ENCODE data around the gene ORM2.

Gene ORM2

GRCh38 chr9:114372921-114373448 is 43.3 kb downstream of the ORM2 start:
- H3K4me3 ChIP-seq (ENCODE audit: control insufficient read depth, low read depth, low read length), result no peak overlapping the region
- no peak for TF ChIP-seq CTCF (conservative IDR thresholded peaks at IDR 0.05; ENCODE audit: control insufficient read depth, insufficient read depth, low read depth, low read length)
- DNase-seq (ENCODE audit: low read depth), result no peak

- TF ChIP-seq CTCF (conservative IDR thresholded peaks at IDR 0.05; ENCODE audit: control insufficient read depth, insufficient read depth, low read depth, low read length), result no peak
- DNase-seq (ENCODE audit: low read depth), result no peak
These were observed 44.5 kb downstream of the ORM2 start for GRCh38 chr9:114373960-114374730.

GRCh38 chr9:114374936-114375335 is 45.3 kb downstream of the ORM2 start:
- DNase-seq (ENCODE audit: low read depth), result no peak
- TF ChIP-seq CTCF (conservative IDR thresholded peaks at IDR 0.05; ENCODE audit: control insufficient read depth, insufficient read depth, low read depth, low read length), result no peak
- no peak overlapping the region for H3K4me3 ChIP-seq (ENCODE audit: control insufficient read depth, low read depth, low read length)

More at GRCh38 chr9:114373960-114374730, 44.5 kb downstream of the ORM2 start:
- H3K4me3 ChIP-seq (ENCODE audit: control insufficient read depth, low read depth, low read length), result no peak overlapping the region

GRCh38 chr9:114375386-114376175 is 45.9 kb downstream of the ORM2 start:
- DNase-seq (ENCODE audit: low read depth), result no peak
- H3K4me3 ChIP-seq (ENCODE audit: control insufficient read depth, low read depth, low read length), result no peak overlapping the region
- TF ChIP-seq CTCF (conservative IDR thresholded peaks at IDR 0.05; ENCODE audit: control insufficient read depth, insufficient read depth, low read depth, low read length), result no peak

GRCh38 chr9:114376586-114377445 is 47.1 kb downstream of the ORM2 start:
- TF ChIP-seq CTCF (conservative IDR thresholded peaks at IDR 0.05; ENCODE audit: control insufficient read depth, insufficient read depth, low read depth, low read length), result no peak
- H3K4me3 ChIP-seq (ENCODE audit: control insufficient read depth, low read depth, low read length), result no peak overlapping the region
- no peak for DNase-seq (ENCODE audit: low read depth)

GRCh38 chr9:114378016-114378415 is 48.3 kb downstream of the ORM2 start:
- DNase-seq (ENCODE audit: low read depth), result no peak
- H3K4me3 ChIP-seq (ENCODE audit: control insufficient read depth, low read depth, low read length), result no peak overlapping the region
- no peak for TF ChIP-seq CTCF (conservative IDR thresholded peaks at IDR 0.05; ENCODE audit: control insufficient read depth, insufficient read depth, low read depth, low read length)
